CD8-positive, alpha-beta memory T cell (primary cell): ENCODE measurements around the gene ZNRF1. TPM values are rescaled to one million over a fixed set of nuclear protein-coding genes. Genes with fewer than 3 reads are reported as not detected.
"Not testable (repeated sequence)": the region's sequence is repeated elsewhere in the genome, so short reads cannot be mapped to it uniquely, and the experiment has no call there.

Experiments used
- CTCF ChIA-PET: fragments of 350-600 bp; sonication (Branson Sonifier 250); formaldehyde crosslinking; loops from one replicate; lab custom pipeline; 2021; ENCODE audit warnings: antibody characterized with exemption; lab: Charles Lee
- POLR2A ChIA-PET: fragments of 350-600 bp; sonication (Branson Sonifier 250); formaldehyde crosslinking; loops from one replicate; lab custom pipeline; 2021; ENCODE audit warnings: antibody characterized with exemption; lab: Charles Lee
- DNase-seq, 5 donors: peaks; one replicate each; pipeline versions ENCODE4 v3.0.0 to v3.0.0-alpha.2; 2020 to 2022; ENCODE audit warnings: mixed read lengths in 1 of 5
- H3K27ac ChIP-seq: one replicate; pipeline ENCODE4 v1.7.0; 2013; ENCODE audit warnings: low read depth, mild to moderate bottlenecking, low read length, moderate library complexity
- H3K27me3 ChIP-seq: 2 replicates; pipeline ENCODE4 v1.7.0; 2013; ENCODE audit warnings: low read length, mild to moderate bottlenecking; ENCODE audit not compliant: insufficient read depth, poor library complexity, severe bottlenecking
- H3K36me3 ChIP-seq: 2 replicates; pipeline ENCODE4 v1.7.0; 2013; ENCODE audit warnings: mild to moderate bottlenecking, low read length, moderate library complexity; ENCODE audit not compliant: insufficient read depth
- H3K4me1 ChIP-seq: 2 replicates; pipeline ENCODE4 v1.7.0; 2013; ENCODE audit warnings: mild to moderate bottlenecking, low read length, moderate library complexity; ENCODE audit not compliant: insufficient read depth
- H3K4me3 ChIP-seq: 2 replicates; pipeline ENCODE4 v1.7.0; 2013; ENCODE audit warnings: mild to moderate bottlenecking, low read length
- H3K9me3 ChIP-seq: 2 replicates; pipeline ENCODE4 v1.7.0; 2013; ENCODE audit warnings: mild to moderate bottlenecking, low read length
- H3K27ac Mint-ChIP-seq, 8 donors: one replicate each; pipeline ENCODE4 v1.8.0; 2020 to 2021; ENCODE audit warnings: mixed read lengths in 8 of 8, mild to moderate bottlenecking in 6 of 8, inconsistent platforms in 3 of 8, moderate library complexity in 3 of 8
- H3K27me3 Mint-ChIP-seq, 2 donors: one replicate each; pipeline ENCODE4 v1.8.0; 2020 to 2021; ENCODE audit warnings: mixed read lengths in 2 of 2, mild to moderate bottlenecking in 1 of 2, moderate library complexity in 1 of 2
- H3K36me3 Mint-ChIP-seq, 3 donors: one replicate each; pipeline ENCODE4 v1.8.0; 2020 to 2021; ENCODE audit warnings: mixed read lengths in 3 of 3, inconsistent platforms in 1 of 3, mild to moderate bottlenecking in 1 of 3
- H3K4me1 Mint-ChIP-seq, 3 donors: one replicate each; pipeline ENCODE4 v1.8.0; 2020 to 2021; ENCODE audit warnings: mixed read lengths in 3 of 3, inconsistent platforms in 1 of 3, mild to moderate bottlenecking in 1 of 3
- H3K4me3 Mint-ChIP-seq, 7 donors: one replicate each; pipeline ENCODE4 v1.8.0; 2020 to 2021; ENCODE audit warnings: mixed read lengths in 7 of 7, mild to moderate bottlenecking in 6 of 7, moderate library complexity in 4 of 7, inconsistent platforms in 2 of 7
- H3K9me3 Mint-ChIP-seq, 5 donors: one replicate each; pipeline ENCODE4 v1.8.0; 2020 to 2022; ENCODE audit warnings: mixed read lengths in 5 of 5, mild to moderate bottlenecking in 3 of 5, moderate library complexity in 2 of 5, inconsistent platforms in 1 of 5
- polyA plus RNA-seq: library from polyadenylated mRNA; unstranded; fragments of 300-500 nt; fragmentation: Illumina TruSeq; gene quantifications from one replicate; pipeline ENCODE4 v1.2.3, GENCODE V29; 2021
- total RNA-seq, 2 experiments: library from RNA; stranded (reverse); gene quantifications; one replicate each; pipeline ENCODE4 v1.2.3, GENCODE V29; 2021

The ZNRF1 gene
- total and polyA plus RNA-seq, 3 experiments from 2014 or later = 2.2 to 14.1 (median 10.8) TPM

DNA sequence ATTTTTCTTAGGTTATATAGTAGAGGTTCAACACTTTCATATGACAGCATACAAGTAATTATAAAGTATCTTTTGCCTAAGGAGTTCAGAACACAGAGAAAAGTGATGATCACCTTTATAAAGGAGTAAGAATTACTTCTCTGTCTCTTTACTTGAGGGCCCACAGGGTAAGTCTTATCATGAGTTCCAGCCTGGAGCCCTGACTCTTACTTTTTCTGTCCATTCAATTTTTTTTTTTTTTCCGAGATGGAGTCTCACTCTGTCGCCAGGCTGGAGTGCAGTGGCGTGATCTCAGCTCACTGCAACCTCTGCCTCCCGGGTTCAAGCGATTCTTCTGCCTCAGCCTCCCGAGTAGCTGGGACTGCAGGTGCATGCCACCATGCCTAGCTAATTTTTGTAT lies 14.3 kb downstream of the ZNRF1 start:
- peaks cover 12 to 22% (median 20%) of the 10 kb centered on the region in 3 donors for H3K4me1 Mint-ChIP-seq
- H3K36me3 Mint-ChIP-seq, H3K27me3 ChIP-seq, H3K27ac ChIP-seq, H3K36me3 ChIP-seq, H3K4me3 ChIP-seq, DNase-seq, POLR2A ChIA-PET, H3K27ac Mint-ChIP-seq, H3K27me3 Mint-ChIP-seq, H3K9me3 ChIP-seq, H3K9me3 Mint-ChIP-seq, H3K4me3 Mint-ChIP-seq: not testable (repeated sequence)
- CTCF ChIA-PET = interaction anchor here (2.2 to 2.9 kb wide), 3 partner anchors 15 to 98 kb away, joined by 7 to 11 read pairs (median 11); partner anchors contain the start of gene ZNRF1
- H3K4me1 ChIP-seq = peaks cover 11% of the 10 kb centered on the region

DNA sequence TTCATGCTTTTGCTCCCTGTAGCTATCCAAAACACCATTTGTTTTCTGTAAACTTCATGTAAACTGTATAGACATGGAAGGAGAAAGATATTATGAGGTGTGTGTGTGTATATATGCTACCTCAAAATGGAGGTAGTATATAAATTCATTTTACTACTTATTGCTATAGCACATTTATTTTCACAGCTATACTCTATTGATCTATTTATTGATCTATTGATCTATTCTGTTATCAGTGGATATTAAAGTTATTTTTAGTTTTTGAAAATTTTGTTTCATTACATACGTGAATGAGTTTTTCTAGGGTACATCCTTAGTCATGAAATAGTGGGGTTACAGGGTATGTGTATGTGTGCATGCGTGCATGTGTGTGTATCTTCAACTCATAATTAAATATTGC lies 15.5 kb downstream of the ZNRF1 start:
- no peaks in the 10 kb centered on the region for H3K36me3 ChIP-seq
- Mint-ChIP-seq H3K27ac (peak overlapping the region in 3 of 8 donors; percentile 25 to 74 (median 25)), H3K9me3 (no peaks in the 10 kb centered on the region), H3K27me3 (no peaks in the 10 kb centered on the region), H3K36me3 (peaks cover 0 to under 1% (median 0%) of the 10 kb centered on the region in 3 donors), H3K4me1 (peaks cover 12 to 25% (median 22%) of the 10 kb centered on the region in 3 donors), H3K4me3 (no peak overlapping the region)
- DNase-seq = no peak
- ChIA-PET CTCF (interaction anchor here (2.2 kb wide), 1 partner anchor 97 kb away, joined by 7 read pairs; no protein-coding TSS in a partner anchor), POLR2A (no interaction called here)
- H3K4me3 ChIP-seq = no peak overlapping the region
- H3K9me3 ChIP-seq = no peaks in the 10 kb centered on the region
- H3K27me3 ChIP-seq = no peaks in the 10 kb centered on the region
- peaks cover 11% of the 10 kb centered on the region for H3K4me1 ChIP-seq
- H3K27ac ChIP-seq = no peak overlapping the region

DNA sequence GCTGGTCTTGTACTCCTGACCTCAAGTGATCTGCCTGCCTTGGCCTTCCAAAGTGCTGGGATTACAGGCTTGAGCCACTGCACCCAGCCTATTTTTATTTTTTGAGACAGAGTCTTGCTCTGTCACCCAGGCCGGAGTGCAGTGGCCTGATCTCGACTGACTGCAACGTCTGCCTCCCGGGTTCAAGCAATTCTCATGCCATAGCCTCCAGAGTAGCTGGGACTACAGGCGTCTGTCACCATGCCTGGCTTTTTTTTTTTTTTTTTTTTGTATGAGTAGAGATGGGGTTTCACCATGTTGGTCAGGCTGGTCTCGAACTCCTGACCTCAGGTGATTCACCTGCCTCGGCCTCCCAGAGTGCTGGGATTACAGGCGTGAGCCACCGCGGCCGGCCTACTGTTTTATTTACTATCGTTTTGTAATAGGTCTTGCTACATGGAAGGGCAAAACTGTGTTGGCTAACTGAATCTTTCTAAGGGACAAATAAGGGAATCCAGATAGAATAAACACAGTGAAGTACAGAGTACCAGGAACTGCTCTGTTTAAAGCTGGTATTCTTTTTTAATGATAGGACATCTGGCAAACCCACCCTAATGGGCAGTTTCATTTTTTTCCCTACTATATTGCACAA lies 17.7 kb downstream of the ZNRF1 start:
- not testable (repeated sequence) for H3K9me3 Mint-ChIP-seq, H3K27me3 Mint-ChIP-seq, DNase-seq, H3K27ac Mint-ChIP-seq, H3K27ac ChIP-seq, H3K9me3 ChIP-seq, H3K27me3 ChIP-seq, H3K4me3 ChIP-seq, H3K36me3 ChIP-seq
- ChIA-PET CTCF (interaction anchor here (1.6 kb wide), 1 partner anchor 18 kb away, joined by 5 read pairs; the partner anchor contains the start of gene ZNRF1), POLR2A (interaction anchor here (0.5 kb wide), 1 partner anchor 16 kb away, joined by 7 read pairs; no protein-coding TSS in a partner anchor)
- Mint-ChIP-seq H3K4me3 (peak overlapping the region in 1 of 7 donors; percentile 36), H3K4me1 (peaks cover 12 to 26% (median 26%) of the 10 kb centered on the region in 3 donors), H3K36me3 (peaks cover 2 to 15% (median 2%) of the 10 kb centered on the region in 3 donors)
- H3K4me1 ChIP-seq = peaks cover 11% of the 10 kb centered on the region

DNA sequence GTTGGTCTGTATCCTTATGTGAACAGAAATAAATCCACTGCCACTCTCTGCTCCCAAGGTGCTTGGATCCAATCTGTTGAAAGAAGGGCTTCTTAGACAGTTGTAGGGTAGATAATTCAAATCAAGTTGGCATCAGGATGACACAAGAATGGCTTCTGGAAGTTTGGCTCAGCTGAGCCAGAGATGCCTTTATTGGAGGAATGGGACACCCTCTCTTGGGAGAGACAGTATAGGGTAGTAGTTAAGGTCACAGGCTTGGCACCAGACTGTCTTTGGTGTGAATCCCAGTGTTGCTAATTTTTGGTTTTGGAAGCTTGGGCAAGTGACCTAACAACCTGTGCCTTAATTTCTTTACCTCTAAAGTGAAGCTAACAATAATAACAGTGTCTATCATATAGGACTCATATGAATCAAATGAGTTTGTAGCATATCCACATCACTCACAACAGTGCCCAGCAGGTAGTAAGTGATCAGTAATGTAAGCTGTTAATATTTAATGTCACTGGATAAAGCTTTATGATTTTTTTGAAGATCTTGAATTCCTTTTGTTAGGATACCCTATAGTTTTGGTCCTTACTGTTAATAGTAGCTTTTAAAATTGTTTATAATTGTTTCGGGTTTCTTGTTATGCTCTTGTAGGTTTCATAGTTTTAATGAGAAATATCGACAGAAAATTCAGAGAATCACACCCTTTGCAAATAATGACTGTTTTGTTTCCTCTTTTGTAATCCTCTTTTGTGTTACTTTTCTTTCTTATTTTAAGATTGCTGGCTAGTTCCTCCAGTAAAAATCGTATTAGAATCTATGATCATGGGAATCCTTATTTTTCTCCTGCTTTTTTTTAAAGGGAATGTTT lies 19.1 kb downstream of the ZNRF1 start:
- POLR2A ChIA-PET = no interaction called here
- H3K27ac Mint-ChIP-seq = no peak overlapping the region

DNA sequence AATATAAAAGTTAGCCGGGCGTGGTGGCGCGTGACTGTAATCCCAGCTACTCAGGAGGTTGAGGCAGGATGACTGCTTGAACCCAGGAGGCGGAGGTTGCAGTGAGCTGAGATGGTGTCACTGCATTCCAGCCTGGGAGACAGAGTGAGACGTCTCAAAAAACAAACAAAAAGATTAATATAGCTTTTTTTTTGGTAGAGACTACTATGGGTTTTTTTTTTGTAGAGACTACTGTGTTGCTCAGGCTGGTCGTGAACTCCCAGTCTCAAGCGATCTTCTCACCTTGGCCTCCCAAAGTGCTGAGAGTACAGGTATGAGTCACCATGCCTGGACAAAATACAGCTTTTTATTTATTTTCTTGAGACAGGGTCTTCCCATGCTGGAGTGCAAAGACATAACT lies 20.2 kb downstream of the ZNRF1 start:
- POLR2A ChIA-PET = no interaction called here
- H3K4me1 Mint-ChIP-seq = peaks cover 0 to 16% (median 9%) of the 10 kb centered on the region in 3 donors
- H3K36me3 Mint-ChIP-seq = peaks cover 3 to 23% (median 5%) of the 10 kb centered on the region in 3 donors
- Histone ChIP-seq H3K4me3 (no peak overlapping the region), H3K27me3 (no peaks in the 10 kb centered on the region), H3K9me3 (no peaks in the 10 kb centered on the region), H3K36me3 (no peaks in the 10 kb centered on the region), H3K27ac (no peak overlapping the region), H3K4me1 (no peaks in the 10 kb centered on the region)
- no peak for DNase-seq
- peaks cover 0 to 4% of the 10 kb centered on the region in 2 donors for H3K27me3 Mint-ChIP-seq
- peaks cover 8 to 16% (median 13%) of the 10 kb centered on the region in 5 donors for H3K9me3 Mint-ChIP-seq
- CTCF ChIA-PET = interaction anchor here (1.2 kb wide), 1 partner anchor 10 kb away, joined by 4 read pairs; no protein-coding TSS in a partner anchor
- peak overlapping the region in 1 of 7 donors; percentile 44 for H3K4me3 Mint-ChIP-seq
- H3K27ac Mint-ChIP-seq = no peak overlapping the region

More for the DNA sequence above, 19.1 kb downstream of the ZNRF1 start:
- no peaks in the 10 kb centered on the region for H3K36me3 ChIP-seq
- peaks cover 0 to 4% of the 10 kb centered on the region in 2 donors for H3K27me3 Mint-ChIP-seq
- DNase-seq = no peak
- no peaks in the 10 kb centered on the region for H3K9me3 ChIP-seq
- H3K4me3 Mint-ChIP-seq = peak overlapping the region in 1 of 7 donors; percentile 20
- H3K4me3 ChIP-seq = no peak overlapping the region
- peaks cover under 1% of the 10 kb centered on the region for H3K4me1 ChIP-seq
- peaks cover 0 to 16% (median 12%) of the 10 kb centered on the region in 3 donors for H3K4me1 Mint-ChIP-seq
- H3K27ac ChIP-seq = no peak overlapping the region
- H3K9me3 Mint-ChIP-seq = peaks cover 8 to 15% (median 13%) of the 10 kb centered on the region in 5 donors
- H3K36me3 Mint-ChIP-seq = peaks cover 3 to 23% (median 5%) of the 10 kb centered on the region in 3 donors
- CTCF ChIA-PET = interaction anchor here (1.2 to 1.6 kb wide), 3 partner anchors 11 to 20 kb away, joined by 3 to 5 read pairs (median 4); partner anchors contain the start of gene ZNRF1
- no peaks in the 10 kb centered on the region for H3K27me3 ChIP-seq

DNA sequence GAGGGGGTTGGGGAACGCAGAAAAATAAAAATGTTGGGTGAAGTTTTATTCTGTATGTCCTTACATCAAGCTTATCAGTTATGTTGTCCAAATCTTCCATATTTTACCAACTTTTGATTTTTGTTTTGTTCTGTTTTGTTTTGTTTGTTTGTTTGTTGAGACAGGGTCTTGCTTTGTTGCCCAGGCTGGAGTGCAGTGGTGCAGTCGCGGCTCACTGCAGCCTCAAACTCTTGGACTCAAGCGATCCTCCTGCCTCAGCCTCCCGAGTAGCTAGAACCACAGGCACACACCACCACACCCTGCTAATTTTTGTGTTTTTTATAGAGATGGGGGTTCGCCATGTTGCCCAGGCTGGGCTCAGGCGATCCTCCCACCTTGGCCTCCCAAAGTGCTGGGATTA lies 20.8 kb downstream of the ZNRF1 start:
- Histone ChIP-seq H3K4me1 (no peaks in the 10 kb centered on the region), H3K36me3 (no peaks in the 10 kb centered on the region), H3K9me3 (no peaks in the 10 kb centered on the region), H3K27me3 (no peaks in the 10 kb centered on the region), H3K4me3 (no peak overlapping the region), H3K27ac (no peak overlapping the region)
- ChIA-PET CTCF (no interaction called here), POLR2A (no interaction called here)
- Mint-ChIP-seq H3K27ac (peak overlapping the region in 2 of 8 donors; percentile 47 to 70), H3K9me3 (peaks cover 8 to 16% (median 13%) of the 10 kb centered on the region in 5 donors), H3K27me3 (peaks cover 0 to 4% of the 10 kb centered on the region in 2 donors), H3K4me1 (peaks cover 4 to 21% (median 11%) of the 10 kb centered on the region in 3 donors), H3K36me3 (peaks cover 3 to 23% (median 5%) of the 10 kb centered on the region in 3 donors), H3K4me3 (no peak overlapping the region)
- no peak for DNase-seq

DNA sequence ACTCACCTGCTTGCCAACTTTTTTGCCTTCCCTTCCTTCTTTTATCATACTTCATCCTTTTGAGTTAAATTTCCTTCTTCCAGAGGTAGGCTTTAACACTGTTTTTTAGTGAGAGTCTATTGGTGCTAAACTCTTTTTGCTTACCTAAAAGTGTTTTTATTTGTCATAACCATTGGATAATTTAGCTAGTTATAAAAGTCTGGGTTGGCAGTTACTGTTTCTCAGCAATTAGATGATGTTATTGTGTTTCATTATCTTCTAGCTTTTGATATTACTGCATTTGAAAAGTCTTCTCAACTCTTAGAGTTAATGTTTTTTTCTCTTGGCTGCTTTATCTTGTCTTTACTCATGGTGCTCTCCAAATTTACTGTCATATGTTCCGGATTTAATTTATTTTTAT lies 22.6 kb downstream of the ZNRF1 start:
- Histone ChIP-seq H3K9me3 (no peaks in the 10 kb centered on the region), H3K4me3 (no peak overlapping the region), H3K4me1 (no peaks in the 10 kb centered on the region), H3K27ac (no peak overlapping the region), H3K27me3 (no peaks in the 10 kb centered on the region), H3K36me3 (no peaks in the 10 kb centered on the region)
- ChIA-PET CTCF (no interaction called here), POLR2A (no interaction called here)
- Mint-ChIP-seq H3K4me3 (peak overlapping the region in 1 of 7 donors; percentile 33), H3K36me3 (peaks cover 3 to 23% (median 5%) of the 10 kb centered on the region in 3 donors), H3K9me3 (peaks cover 8 to 16% (median 13%) of the 10 kb centered on the region in 5 donors), H3K4me1 (peaks cover 4 to 28% (median 13%) of the 10 kb centered on the region in 3 donors), H3K27me3 (peaks cover 0 to 4% of the 10 kb centered on the region in 2 donors), H3K27ac (no peak overlapping the region)
- no peak for DNase-seq
